NT2/D1 (cell line): ENCODE measurements around the gene LRRFIP1.

Experiments
- SUZ12 ChIP-seq: IDR thresholded peaks from 2 replicates; pipeline ENCODE4 v1.6.1; 2011; ENCODE audit not compliant: insufficient read length, insufficient read depth; ENCODE audit errors: extremely low read depth
- ZNF274 ChIP-seq: IDR thresholded peaks from 2 replicates; pipeline ENCODE4 v1.6.1; 2011; ENCODE audit warnings: mild to moderate bottlenecking, low read depth, low read length

DNA sequence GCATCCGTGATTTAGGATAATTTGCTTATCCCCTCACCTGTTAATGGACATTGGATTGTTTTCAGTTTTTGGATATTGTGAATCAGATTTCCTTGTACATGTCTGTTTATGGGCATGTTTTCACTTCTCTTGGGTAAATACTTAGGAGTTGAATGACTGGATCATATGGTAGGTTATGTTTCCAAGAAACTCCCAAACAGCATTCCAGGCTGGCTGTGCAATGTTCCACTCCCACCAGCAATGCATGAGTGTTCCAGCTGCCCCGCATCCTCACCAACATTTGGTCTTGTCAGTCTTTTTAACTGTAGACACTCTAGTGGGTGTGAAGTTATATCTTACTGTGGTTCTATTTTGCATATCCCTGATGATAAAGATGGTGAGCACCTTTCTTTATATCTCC is 8.9 kb upstream of the LRRFIP1 start:
- TF ChIP-seq SUZ12 (no peak), ZNF274 (no peak)
